ENCODE data around the gene USB1.
"Not testable (repeated sequence)": the region's sequence is repeated elsewhere in the genome, so short reads cannot be mapped to it uniquely, and the experiment has no call there.

USB1 gene

DNA sequence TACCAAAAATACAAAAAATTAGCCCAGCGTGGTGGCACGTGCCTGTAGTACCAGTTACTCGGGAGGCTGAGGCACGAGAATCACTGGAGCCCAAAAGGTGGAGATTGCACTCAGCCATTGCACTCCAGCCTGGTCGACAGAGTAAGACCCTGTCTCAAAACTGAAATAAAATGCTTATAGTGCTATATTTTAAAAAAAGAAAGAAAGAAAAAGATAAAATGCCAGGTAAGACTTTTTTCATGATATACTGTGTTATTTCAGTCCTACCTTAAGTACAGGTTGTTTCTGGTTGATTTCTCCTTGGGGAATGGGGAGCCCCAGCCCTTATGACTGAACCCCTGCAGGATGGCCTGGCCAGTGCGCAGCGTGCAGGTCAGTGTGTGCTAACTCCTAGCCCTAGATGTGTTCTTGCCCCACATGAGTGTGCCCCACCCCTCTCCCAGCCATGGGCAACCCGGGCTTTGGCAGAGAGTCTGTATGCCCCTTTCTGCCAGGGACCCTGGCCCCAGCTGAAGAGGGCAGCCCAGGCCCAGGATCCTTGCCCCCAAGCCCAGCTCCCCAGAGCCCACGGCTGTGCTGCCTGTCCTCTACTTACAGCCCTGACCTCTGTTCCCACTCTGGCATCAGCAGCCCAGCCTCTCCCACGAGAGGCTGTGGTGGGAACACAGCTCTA is 31.6 kb upstream of the USB1 start:
- DNase-seq (ENCODE audit: insufficient read length, low spot score) (no peak), FAIRE-seq (no peak)

DNA sequence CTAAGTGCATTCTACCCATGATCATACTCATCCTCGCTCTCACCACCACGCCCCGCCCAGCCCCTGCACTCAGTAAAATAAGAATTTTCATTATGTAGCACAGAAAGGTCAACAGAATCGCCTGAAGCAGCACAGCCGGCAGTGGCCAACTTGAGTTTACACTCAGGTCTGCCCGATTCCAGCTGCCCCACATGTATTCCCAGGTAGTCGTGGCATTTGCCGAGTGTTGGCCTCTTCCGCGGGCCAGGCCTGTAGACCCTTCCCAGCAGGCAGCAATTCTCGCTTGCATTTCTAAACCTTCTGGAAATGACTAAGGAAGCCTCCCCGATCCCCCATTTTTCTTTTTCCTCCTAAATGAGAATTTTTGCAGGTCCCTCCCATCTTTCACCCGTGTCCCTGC is 30.9 kb upstream of the USB1 start:
- FAIRE-seq (no peak), DNase-seq (ENCODE audit: insufficient read length, low spot score) (no peak)

DNA sequence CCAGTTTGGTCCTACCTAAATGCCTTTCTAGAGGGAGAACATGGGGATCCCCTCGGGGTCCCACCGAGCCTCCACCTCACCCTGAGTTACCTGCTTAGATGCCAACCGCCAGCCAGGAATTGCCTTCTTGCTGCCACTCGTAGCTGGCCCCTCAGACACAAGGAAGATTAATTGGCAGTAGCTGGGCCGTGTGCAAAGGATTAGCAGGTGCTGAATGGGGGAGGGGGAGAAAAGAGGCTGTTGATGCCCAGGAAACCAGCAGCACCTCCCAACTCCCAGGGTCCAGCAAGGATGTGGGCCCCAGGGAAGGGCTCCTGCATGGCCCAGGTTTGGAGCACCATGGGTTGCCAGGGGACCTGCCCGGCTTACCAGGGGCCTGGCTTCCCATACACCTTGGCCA is 30.2 kb upstream of the USB1 start, which contains the start of gene CNGB1:
CNGB1 (minus strand) TSS at position 159 of the 400 bp plus-strand sequence. CDS start 3,842 bp downstream, outside the sequence.
- no peak for FAIRE-seq
- DNase-seq (ENCODE audit: insufficient read length, low spot score): no peak

GRCh38 chr16:57971848-57972247 is 29.4 kb upstream of the USB1 start:
- FAIRE-seq: no peak

DNA sequence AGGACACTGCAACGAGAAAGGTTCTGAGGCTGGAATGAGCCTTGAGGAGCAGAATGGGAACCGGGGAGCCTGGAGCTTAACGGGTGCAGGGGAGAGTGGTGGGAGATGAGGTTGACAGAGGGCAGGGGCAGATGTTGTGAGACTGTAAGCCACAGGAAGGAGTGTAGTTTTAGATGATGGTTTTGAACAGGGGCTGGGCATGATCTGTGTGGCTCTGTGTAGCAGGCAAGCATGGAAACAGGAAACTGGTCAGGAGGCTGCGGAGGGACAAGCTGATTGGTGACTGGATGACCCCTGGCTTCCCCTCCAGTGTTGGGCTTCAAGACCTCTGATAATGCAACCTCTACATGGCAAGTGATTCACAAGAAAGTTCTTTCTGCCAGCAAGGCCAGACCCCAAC is 28.9 kb upstream of the USB1 start:
- no peak for FAIRE-seq
- no peak for DNase-seq (ENCODE audit: insufficient read length, low spot score)

More at GRCh38 chr16:57971848-57972247, 29.4 kb upstream of the USB1 start:
- no peak for DNase-seq (ENCODE audit: insufficient read length, low spot score)

DNA sequence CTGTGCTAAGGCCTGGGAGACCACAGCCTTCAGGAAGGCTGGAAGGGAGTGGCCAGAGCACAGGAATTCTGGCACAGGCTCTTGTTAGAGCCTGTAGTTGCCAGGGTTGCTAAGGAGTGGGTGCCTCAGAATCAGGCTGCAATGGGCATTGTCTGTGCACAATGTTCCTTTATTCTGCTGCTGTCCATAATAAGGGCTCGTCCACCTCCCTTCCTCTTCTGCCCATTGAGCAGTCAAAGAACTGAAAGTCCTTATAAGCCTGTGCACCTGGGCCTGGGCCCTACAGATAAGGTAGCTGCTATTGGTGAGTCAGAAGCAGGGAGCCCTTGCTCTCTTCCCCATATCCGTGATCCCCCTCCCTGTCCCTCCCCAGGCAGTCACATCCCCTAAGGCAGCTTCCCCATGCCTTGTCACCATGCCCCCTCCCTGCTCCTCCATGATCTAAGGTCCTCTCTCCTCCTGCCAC is 24.8 kb upstream of the USB1 start:
- no peak for FAIRE-seq
- DNase-seq (ENCODE audit: insufficient read length, low spot score): no peak

DNA sequence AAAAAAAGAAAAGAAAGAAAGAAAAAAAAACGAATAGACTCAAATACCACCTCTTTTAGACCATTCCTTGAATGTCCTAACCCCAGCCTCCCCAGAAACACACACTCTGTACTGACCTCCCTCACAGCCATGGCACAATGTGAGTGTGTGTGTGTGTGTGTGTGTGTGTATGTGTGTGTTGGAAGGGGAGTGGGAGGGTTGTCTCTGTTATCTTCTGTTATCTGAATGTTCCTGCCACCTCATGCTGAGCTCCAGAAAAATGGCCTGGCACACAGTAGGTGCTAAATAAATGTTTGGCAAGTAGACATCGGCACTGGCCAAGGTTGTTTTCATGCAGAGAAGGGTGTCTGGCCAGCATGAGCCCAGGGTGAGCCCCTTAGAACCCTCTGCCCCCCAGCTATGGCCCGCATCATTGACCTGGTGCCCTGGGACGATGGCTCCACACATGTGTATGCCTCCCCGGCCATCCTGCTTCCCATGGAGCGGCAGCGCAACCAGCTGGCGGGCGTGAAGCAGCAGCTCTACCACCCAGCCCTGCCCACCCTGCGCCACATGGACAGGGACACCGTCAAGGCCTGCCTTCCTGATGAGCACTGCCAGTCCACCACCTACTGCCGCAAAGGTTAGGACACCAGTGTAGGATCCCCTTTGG is 23.7 kb upstream of the USB1 start:
- no peak for FAIRE-seq
- no peak for DNase-seq (ENCODE audit: insufficient read length, low spot score)

DNA sequence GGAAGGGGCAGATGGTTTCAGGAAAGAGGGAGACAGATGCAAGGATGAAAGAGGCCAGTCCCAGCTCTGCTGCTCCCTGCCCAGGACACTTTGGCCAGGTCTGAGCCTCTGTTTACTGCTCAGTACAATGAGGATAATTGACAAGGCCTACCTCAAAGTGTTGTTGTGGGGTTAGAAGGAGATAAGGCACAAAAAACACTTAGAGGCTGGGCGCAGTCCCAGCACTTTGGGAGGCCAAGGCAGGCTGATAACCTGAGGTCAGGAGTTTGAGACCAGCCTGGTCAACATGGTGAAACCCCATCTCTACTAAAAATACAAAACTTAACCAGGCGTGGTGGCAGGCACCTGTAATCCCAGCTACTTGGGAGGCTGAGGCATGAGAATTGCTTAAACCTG is 23.1 kb upstream of the USB1 start:
- FAIRE-seq; DNase-seq (ENCODE audit: insufficient read length, low spot score): not testable (repeated sequence)

DNA sequence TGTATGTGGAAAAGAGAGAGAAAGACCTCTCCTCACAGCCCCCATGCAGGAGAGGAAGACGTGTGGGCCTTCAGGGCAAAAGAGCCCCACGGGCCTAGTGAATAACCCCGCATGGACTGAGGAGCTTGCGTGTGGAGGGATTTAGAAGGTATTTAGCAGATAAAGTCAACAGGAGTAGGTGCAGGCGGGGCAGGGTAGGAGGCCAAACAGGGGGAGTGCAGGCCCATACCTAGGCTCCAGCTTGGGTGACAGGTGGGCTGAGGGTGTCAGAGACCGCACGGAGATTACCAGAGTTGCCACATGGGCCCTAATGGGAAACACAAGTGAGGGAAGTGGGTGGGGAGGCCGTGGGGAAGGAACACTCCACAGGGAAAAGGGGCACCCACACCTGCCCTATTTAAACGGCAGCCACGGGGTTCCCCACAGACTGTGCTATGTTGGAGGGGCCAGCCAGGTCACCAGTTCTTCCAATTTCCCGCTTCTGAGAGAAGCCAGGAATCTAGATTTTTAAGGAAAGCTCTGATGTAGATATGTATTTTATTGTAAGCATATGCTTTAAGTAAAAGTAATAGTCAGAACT is 22.1 kb upstream of the USB1 start:
- FAIRE-seq (no peak), DNase-seq (ENCODE audit: insufficient read length, low spot score) (no peak)

GRCh38 chr16:57981636-57982035 is 19.6 kb upstream of the USB1 start:
- FAIRE-seq: no peak
- no peak for DNase-seq (ENCODE audit: insufficient read length, low spot score)

GRCh38 chr16:57982385-57982784 is 18.8 kb upstream of the USB1 start:
- no peak for DNase-seq (ENCODE audit: insufficient read length, low spot score)
- FAIRE-seq: no peak

DNA sequence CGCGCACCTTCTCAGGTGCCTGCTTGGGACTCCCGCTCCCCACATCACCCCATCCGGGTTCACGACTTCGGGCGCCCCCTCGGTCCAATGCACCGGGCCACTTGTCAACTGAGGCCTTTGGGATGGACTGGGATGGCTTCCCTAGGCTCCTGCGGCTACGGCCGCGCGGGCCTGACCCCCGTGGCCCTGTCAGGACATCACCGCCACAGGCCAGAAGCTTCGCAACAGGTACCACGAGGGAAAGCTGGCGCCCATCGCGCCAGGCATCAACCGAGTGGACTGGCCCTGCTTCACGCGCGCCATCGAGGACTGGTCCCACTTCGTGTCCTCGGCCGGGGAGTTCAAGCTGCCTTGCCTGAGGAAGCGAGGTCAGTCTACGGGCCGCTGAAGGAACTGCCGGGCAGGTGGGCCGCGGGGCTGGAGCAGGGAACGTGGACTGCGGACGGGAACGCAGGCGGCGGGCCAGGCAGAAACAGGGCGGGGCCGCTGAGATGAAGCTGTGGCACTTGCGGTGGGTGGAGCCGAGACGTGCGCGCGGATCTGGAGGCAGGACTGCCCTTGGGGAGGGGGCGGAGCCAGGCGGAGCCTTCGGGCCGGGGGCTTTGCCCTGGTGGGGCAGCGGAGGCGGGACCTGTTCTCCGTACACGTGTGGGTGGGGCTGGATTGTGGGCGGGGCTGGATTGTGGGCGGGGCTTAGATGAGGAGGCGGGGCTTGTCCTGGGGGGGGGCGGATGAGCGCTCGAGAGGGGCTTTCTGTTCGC is 16.6 kb upstream of the USB1 start:
- FAIRE-seq (no peak), DNase-seq (ENCODE audit: insufficient read length, low spot score) (peak; percentile 81)

DNA sequence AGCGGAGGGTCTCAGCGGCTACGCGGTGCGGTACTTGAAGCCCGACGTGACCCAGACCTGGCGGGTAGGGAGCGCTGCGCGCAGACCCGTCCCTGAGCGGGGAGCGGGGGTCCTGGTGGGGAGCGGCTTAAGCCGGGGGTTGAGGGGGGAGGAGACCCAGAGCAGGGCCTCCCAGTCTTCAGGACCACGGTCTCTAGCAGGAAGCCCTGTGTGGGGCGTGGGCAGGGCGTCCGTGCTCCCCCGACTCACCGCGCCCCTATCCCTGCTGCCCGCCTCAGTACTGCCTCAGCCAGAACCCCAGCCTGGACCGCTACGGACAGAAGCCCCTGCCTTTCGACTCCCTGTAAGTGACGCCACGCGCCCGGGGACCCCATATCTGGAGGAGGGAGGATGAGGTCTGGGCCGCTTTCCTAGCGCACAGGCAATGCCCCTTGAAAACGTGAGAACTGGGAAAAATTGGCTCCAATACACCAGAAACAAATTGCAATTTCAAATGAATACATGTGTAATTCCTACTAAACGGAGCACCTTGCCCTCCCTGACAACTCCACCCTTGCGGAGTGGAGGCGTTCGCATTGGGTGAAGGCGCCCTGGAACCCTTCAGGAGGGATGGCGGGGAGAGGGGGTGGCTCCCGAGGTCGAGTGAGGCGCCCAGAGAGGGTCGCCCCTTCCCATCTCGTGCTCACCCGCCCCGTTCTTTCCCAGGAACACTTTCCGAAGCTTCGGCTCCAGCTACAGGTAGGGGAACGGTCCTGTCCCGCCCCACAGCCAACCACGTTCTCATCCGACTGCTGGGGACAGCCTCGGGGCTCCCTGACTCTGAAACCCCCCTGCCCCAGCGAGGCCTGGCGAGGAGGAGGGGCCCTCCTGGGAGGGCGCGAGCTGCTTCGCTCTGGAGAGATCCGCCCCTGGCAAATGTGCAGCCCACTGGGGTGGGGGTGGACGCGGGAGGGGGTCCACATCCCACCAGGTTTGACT is 15.7 kb upstream of the USB1 start:
- FAIRE-seq: no peak
- no peak for DNase-seq (ENCODE audit: insufficient read length, low spot score)

- FAIRE-seq: no peak
- no peak for DNase-seq (ENCODE audit: insufficient read length, low spot score)
These were observed 15.0 kb upstream of the USB1 start for GRCh38 chr16:57986196-57986595.

DNA sequence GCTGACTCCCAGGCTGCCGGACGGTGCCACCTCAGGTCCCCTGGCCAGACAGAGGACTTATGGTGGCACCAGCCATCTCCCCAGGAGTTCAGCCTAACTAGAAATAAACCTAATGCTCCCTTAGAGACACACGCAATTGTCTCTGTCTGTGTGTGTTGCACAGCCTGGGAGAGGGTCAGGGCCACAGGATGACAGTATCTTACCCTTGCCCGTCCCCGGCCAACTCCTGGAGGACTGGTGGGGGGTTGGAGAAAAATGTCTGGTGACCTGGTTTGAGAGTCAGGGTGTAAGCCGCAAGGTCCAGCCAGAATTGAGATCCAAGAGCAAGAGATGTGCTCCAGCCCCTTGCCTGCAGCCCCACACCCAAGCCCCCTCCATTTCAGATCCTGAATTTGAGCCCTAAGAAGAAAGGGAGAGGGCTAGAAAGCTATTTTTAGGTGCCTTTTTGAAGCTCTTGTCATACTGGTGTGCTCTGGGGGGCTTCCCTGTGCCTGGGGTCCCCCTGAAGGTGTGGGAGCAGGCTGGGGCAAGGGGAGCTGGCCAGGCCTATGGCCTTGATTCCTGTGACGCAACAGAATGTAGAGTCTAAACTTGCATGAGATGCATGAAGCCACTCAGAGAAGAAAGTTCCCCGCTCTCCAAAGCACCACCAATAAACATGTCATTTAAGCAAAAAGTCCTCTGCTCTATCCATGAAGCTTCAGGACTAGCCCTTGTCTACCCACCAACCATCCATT is 13.6 kb upstream of the USB1 start:
- DNase-seq (ENCODE audit: insufficient read length, low spot score) (no peak), FAIRE-seq (no peak)

DNA sequence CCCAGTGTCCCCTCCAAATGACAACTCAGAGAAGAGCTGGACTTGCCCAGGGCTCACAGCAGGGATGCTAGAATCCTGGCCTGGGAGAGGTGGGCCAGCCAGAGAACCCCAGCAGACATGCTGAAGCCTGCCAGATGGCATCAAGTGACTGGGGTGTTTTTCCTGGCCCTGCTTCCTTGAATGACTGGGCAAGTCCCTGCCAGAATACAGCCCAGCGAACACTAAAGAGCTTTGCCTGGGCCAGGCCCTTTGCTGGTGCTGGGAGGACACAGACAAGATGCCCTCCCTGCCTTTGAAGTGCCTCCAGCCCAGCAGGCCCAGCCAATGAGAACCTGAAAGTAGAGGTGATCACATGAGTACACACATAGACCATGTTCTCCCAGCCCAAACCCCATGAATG is 12.3 kb upstream of the USB1 start:
- DNase-seq (ENCODE audit: insufficient read length, low spot score) (no peak), FAIRE-seq (no peak)

- no peak for FAIRE-seq
- no peak for DNase-seq (ENCODE audit: insufficient read length, low spot score)
These were observed 9.6 kb upstream of the USB1 start for GRCh38 chr16:57991551-57992059.

DNA sequence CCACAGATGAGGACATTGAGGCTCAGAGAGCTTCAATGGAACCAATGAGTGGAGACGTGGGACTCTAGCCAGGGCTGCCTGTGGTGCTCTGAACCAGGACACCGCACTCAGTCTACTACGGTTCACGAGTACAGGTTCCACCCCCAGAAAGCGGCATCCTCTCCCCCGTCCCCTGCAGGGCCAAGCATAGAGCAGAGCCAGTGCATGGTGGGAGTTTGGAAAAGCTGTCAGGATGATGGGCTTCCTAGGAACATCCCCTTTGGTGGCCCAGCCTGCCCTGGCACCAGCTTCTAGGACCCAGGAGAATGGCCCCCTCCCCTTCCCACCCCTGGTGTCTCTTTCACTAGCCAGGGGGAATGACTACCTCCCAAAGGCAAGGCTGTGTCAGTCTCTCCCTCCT is 9.1 kb upstream of the USB1 start:
- no peak for FAIRE-seq
- DNase-seq (ENCODE audit: insufficient read length, low spot score): no peak

DNA sequence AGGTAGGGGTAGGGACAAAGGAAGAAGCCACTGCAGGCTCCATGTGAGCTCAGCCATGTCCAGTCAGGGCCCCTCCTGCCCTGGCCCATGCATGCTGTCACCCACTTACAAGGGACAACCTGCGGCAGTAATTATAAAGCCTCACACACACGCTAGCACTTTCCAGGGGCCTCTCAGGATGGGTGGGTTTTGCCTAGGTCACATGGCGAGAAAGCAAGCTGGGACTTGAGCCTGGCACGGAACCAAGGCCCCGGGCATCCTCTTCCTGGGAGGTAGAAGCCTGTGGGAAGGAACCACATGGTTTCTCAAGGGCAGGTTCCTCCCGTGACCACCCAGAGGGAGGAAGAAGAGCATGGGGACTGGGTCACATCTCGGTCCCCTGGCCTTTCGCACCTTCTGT is 7.8 kb upstream of the USB1 start:
- FAIRE-seq (no peak), DNase-seq (ENCODE audit: insufficient read length, low spot score) (no peak)

All from GM19239 (cell line).